ENCODE results near the gene FGF18. TPM values are rescaled to one million over a fixed set of nuclear protein-coding genes. Genes with fewer than 3 reads are reported as not detected.

The FGF18 gene
- total RNA-seq, 1 experiment from 2014 or later = 2.1 TPM

DNA sequence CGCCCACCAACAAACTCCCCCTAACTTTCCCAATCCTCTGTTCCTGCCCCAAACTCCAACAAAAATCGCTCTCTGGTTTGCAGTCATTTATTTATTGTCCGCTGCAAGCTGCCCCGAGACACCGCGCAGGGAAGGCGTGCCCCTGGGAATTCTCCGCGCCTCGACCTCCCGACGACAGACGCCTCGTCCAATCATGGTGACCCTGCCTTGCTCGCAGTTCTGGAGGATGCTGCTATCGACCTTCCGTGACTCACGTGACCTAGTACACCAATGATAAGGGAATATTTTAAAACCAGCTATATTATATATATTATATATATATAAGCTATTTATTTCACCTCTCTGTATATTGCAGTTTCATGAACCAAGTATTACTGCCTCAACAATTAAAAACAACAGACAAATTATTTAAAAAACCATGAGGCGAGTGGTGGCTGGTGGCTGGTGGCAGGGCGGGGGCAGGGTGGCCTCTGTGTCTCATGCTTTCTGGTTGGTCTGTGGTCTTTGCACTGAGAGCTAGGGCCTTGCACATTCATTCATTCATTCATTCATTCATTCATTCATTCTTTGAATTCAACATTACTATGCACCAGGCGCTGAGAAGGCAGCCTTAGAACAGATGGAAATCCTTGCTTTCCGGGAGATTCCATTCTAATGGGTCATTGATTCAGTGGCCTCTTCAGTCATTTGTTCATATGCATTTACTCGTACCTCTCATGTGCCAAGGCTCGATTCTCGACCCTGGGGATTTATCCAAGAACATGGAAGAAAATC, 37.9 kb downstream of the FGF18 start:
- Mint-ChIP-seq H3K4me1 (ENCODE audit: low read depth, unreplicated experiment) (no peaks in the 10 kb centered on the region), H3K9me3 (ENCODE audit: unreplicated experiment) (no peaks in the 10 kb centered on the region), H3K4me3 (ENCODE audit: unreplicated experiment) (no peak overlapping the region), H3K36me3 (ENCODE audit: insufficient read depth, unreplicated experiment) (peaks cover 5% of the 10 kb centered on the region), H3K27ac (ENCODE audit: unreplicated experiment) (no peak overlapping the region), H3K27me3 (ENCODE audit: insufficient read depth, unreplicated experiment) (no peaks in the 10 kb centered on the region)
- intact Hi-C loops (cut with micrococcal nuclease; ENCODE audit: unreplicated experiment) = no loop called here
- no peak for DNase-seq
- ChIA-PET POLR2A (no interaction called here), CTCF (no interaction called here)
- Histone ChIP-seq H3K4me1 (no peaks in the 10 kb centered on the region), H3K27me3 (replicated peaks; ENCODE audit: control insufficient read depth, insufficient read depth, low read length) (no peaks in the 10 kb centered on the region), H3K36me3 (ENCODE audit: control insufficient read depth, insufficient read depth, low read length) (no peaks in the 10 kb centered on the region), H3K9me3 (no peaks in the 10 kb centered on the region), H3K4me3 (ENCODE audit: low read depth, low read length) (no peak overlapping the region)
- TF ChIP-seq CTCF (IDR thresholded peaks at IDR 0.05; ENCODE audit: insufficient read depth in 1 of 2, low read depth in 1 of 2, low read length in 1 of 2, severe bottlenecking in 1 of 2, unreplicated experiment in 1 of 2) = no peak
- no TSS peak for BruUV-seq (replicated peaks)

DNA sequence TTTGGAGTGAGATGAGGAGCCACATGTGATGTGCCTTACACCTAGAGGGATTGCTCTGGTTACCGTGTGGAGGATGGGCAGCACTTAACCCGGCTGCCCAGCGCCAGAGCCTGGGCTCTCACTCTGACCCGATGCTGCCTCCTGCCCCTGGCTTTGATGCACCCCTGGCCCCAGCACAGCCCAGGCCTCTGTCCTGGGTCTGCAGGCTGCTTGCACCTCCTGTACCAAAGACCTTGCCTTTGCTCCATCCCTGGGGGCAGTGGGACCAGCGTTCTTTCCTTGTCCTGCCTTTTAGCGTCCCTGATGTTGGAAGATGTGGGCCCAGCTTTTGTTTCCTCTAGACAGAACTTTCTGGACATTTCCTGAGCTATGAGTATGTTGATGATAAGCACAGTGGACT, 40.4 kb downstream of the FGF18 start:
- CTCF ChIA-PET = interaction anchor here (0.6 kb wide), 1 partner anchor 1597 kb away, joined by 4 read pairs; no protein-coding TSS in a partner anchor
- H3K27ac Mint-ChIP-seq (ENCODE audit: unreplicated experiment) = no peak overlapping the region

More for the DNA sequence above, 40.4 kb downstream of the FGF18 start:
- peaks cover 5% of the 10 kb centered on the region for H3K27me3 Mint-ChIP-seq (ENCODE audit: insufficient read depth, unreplicated experiment)
- BruUV-seq (replicated peaks) = no TSS peak
- no peaks in the 10 kb centered on the region for H3K4me1 Mint-ChIP-seq (ENCODE audit: low read depth, unreplicated experiment)
- DNase-seq = no peak
- intact Hi-C loops (cut with micrococcal nuclease; ENCODE audit: unreplicated experiment) = no loop called here
- H3K36me3 ChIP-seq (ENCODE audit: control insufficient read depth, insufficient read depth, low read length) = no peaks in the 10 kb centered on the region
- TF ChIP-seq CTCF (IDR thresholded peaks at IDR 0.05; ENCODE audit: insufficient read depth in 1 of 2, low read depth in 1 of 2, low read length in 1 of 2, severe bottlenecking in 1 of 2, unreplicated experiment in 1 of 2) = no peak
- POLR2A ChIA-PET = no interaction called here
- H3K4me3 ChIP-seq (ENCODE audit: low read depth, low read length) = no peak overlapping the region
- no peaks in the 10 kb centered on the region for H3K9me3 ChIP-seq
- H3K9me3 Mint-ChIP-seq (ENCODE audit: unreplicated experiment) = no peaks in the 10 kb centered on the region
- no peaks in the 10 kb centered on the region for H3K27me3 ChIP-seq (replicated peaks; ENCODE audit: control insufficient read depth, insufficient read depth, low read length)
- peaks cover 10% of the 10 kb centered on the region for H3K36me3 Mint-ChIP-seq (ENCODE audit: insufficient read depth, unreplicated experiment)
- no peaks in the 10 kb centered on the region for H3K4me1 ChIP-seq
- no peak overlapping the region for H3K4me3 Mint-ChIP-seq (ENCODE audit: unreplicated experiment)
